ENCODE measurements around the gene IRF3.
"Not testable (repeated sequence)": the region's sequence is repeated elsewhere in the genome, so short reads cannot be mapped to it uniquely, and the experiment has no call there.

The IRF3 gene

GRCh38 chr19:49629659-49630058 is 36.0 kb downstream of the IRF3 start:
- Histone ChIP-seq H3K9me3 (ENCODE audit: control insufficient read depth in 5 of 5, low read length in 5 of 5) (no peaks in the 10 kb centered on the region), H3K9ac (ENCODE audit: low read length in 5 of 5) (no peak overlapping the region), H3K36me3 (ENCODE audit: control insufficient read depth in 5 of 5, insufficient read depth in 5 of 5, low read length in 5 of 5) (peaks cover 0 to 24% (median 19%) of the 10 kb centered on the region in 5 donors), H3K4me3 (ENCODE audit: low read depth in 1 of 5, low read length in 5 of 5) (no peak overlapping the region), H3K4me1 (ENCODE audit: control insufficient read depth in 5 of 5, insufficient read depth in 5 of 5, low read length in 5 of 5) (peaks cover 7 to 29% (median 21%) of the 10 kb centered on the region in 5 donors), H3K27ac (ENCODE audit: low read depth, low read length) (no peak overlapping the region), H3K27me3 (ENCODE audit: control insufficient read depth in 5 of 5, insufficient read depth in 4 of 5, low read length in 5 of 5) (no peaks in the 10 kb centered on the region)

DNA sequence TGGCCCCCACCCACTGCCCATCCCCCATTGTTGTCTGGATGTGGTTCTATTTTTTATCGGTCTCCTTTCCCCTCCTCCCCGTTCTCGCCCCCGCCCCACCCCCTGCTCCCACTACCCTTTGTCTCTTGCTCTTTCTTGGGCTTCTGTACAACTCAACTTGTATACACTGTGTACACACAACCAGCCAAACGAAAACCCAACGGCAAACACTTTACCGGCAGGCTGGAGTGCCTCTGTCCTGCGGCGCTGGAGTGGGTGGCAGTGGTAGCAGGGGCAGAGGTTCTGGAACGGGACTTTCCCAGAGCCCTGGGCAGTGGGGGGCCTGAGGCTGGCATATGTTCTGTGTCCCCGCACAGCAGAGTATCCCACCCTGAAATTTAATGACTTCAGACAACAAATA is 39.4 kb downstream of the IRF3 start:
- Histone ChIP-seq H3K9ac (ENCODE audit: low read length in 5 of 5) (no peak overlapping the region), H3K36me3 (ENCODE audit: control insufficient read depth in 5 of 5, insufficient read depth in 5 of 5, low read length in 5 of 5) (peaks cover 0 to 38% (median 29%) of the 10 kb centered on the region in 5 donors), H3K9me3 (ENCODE audit: control insufficient read depth in 5 of 5, low read length in 5 of 5) (no peaks in the 10 kb centered on the region), H3K4me1 (ENCODE audit: control insufficient read depth in 5 of 5, insufficient read depth in 5 of 5, low read length in 5 of 5) (peaks cover 6 to 23% (median 16%) of the 10 kb centered on the region in 5 donors), H3K27me3 (ENCODE audit: control insufficient read depth in 5 of 5, insufficient read depth in 4 of 5, low read length in 5 of 5) (no peaks in the 10 kb centered on the region), H3K4me3 (ENCODE audit: low read depth in 1 of 5, low read length in 5 of 5) (no peak overlapping the region), H3K27ac (ENCODE audit: low read depth, low read length) (no peak overlapping the region)

DNA sequence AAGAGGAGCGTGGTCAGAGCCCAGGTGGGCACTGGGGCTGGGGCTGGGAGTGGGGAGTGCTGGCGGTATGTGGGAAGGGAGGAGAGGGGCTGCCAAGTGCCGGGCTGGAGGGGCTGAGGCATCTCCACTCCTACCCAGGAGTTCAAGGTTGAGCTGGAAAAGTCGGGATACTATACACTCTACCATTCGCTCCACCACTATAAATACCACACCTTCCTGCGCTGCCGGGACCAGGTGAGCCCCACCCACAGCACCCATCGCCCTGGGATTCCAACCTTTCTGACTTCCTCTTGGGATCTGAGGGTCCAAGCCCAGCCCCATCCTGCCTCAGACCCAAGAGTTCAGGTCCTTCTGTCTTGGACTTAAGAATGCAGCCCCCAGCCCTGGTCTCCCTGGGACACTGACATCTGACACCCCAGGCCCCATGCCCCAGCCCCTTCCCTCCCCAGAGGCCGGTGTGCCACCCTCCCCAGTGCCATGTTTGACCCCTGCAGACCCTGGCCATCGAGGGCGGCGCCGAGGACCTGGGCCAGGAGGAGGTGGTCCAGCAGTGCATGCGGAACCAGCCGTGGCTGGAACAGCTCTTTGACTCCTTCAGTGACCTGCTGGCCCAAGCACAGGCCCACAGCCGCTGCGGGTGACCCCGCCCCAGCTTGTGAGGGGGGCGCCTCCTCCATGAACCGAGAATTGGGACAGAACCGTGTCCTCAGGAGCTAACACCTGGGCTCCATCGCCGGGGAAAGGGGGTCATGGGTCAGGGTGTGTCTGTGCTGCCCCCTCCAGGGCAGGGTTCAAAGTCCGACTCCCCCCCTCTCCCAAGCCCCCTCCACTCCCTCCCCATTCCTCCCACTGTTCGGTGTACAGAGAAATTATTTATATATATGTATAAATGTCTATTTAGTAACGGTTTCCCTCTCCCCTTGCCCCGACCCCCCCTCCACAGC is 40.4 kb downstream of the IRF3 start:
- Histone ChIP-seq H3K27me3 (ENCODE audit: control insufficient read depth in 5 of 5, insufficient read depth in 4 of 5, low read length in 5 of 5) (no peaks in the 10 kb centered on the region), H3K9ac (ENCODE audit: low read length in 5 of 5) (no peak overlapping the region), H3K4me3 (ENCODE audit: low read depth in 1 of 5, low read length in 5 of 5) (no peak overlapping the region), H3K27ac (ENCODE audit: low read depth, low read length) (no peak overlapping the region), H3K9me3 (ENCODE audit: control insufficient read depth in 5 of 5, low read length in 5 of 5) (no peaks in the 10 kb centered on the region), H3K4me1 (ENCODE audit: control insufficient read depth in 5 of 5, insufficient read depth in 5 of 5, low read length in 5 of 5) (peaks cover 0 to 16% (median 9%) of the 10 kb centered on the region in 5 donors), H3K36me3 (ENCODE audit: control insufficient read depth in 5 of 5, insufficient read depth in 5 of 5, low read length in 5 of 5) (peaks cover 0 to 44% (median 30%) of the 10 kb centered on the region in 5 donors)

GRCh38 chr19:49617860-49618259 is 47.8 kb downstream of the IRF3 start:
- not testable (repeated sequence) for H3K4me3 ChIP-seq (ENCODE audit: low read depth in 1 of 5, low read length in 5 of 5); H3K9me3 ChIP-seq (ENCODE audit: control insufficient read depth in 5 of 5, low read length in 5 of 5); H3K27me3 ChIP-seq (ENCODE audit: control insufficient read depth in 5 of 5, insufficient read depth in 4 of 5, low read length in 5 of 5); H3K27ac ChIP-seq (ENCODE audit: low read depth, low read length); H3K9ac ChIP-seq (ENCODE audit: low read length in 5 of 5)
- peaks cover 0 to 29% (median 16%) of the 10 kb centered on the region in 5 donors for H3K4me1 ChIP-seq (ENCODE audit: control insufficient read depth in 5 of 5, insufficient read depth in 5 of 5, low read length in 5 of 5)
- H3K36me3 ChIP-seq (ENCODE audit: control insufficient read depth in 5 of 5, insufficient read depth in 5 of 5, low read length in 5 of 5): peaks cover 0 to 67% (median 47%) of the 10 kb centered on the region in 5 donors

DNA sequence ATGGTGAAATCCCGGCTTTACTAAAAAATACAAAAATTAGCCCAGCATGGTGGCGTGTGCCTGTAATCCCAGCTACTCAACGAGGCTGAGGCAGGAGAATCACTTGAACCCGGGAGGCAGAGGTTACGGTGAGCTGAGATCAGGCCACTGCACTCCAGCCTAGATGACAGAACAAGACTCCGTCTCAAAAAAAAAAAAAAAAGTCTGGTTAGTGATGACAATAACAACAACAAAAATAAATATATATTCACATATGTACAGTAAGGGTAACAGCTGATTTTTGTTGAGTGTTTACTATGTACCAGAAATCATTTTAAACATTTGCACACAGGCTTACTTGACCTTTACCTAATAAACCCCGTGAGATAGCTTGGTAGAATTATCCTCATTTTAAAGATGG is 48.7 kb downstream of the IRF3 start:
- Histone ChIP-seq H3K27me3 (ENCODE audit: control insufficient read depth in 5 of 5, insufficient read depth in 4 of 5, low read length in 5 of 5) (no peaks in the 10 kb centered on the region), H3K9me3 (ENCODE audit: control insufficient read depth in 5 of 5, low read length in 5 of 5) (no peaks in the 10 kb centered on the region), H3K9ac (ENCODE audit: low read length in 5 of 5) (no peak overlapping the region), H3K4me1 (ENCODE audit: control insufficient read depth in 5 of 5, insufficient read depth in 5 of 5, low read length in 5 of 5) (peaks cover 0 to 32% (median 23%) of the 10 kb centered on the region in 5 donors), H3K36me3 (ENCODE audit: control insufficient read depth in 5 of 5, insufficient read depth in 5 of 5, low read length in 5 of 5) (peaks cover 0 to 68% (median 46%) of the 10 kb centered on the region in 5 donors), H3K4me3 (ENCODE audit: low read depth in 1 of 5, low read length in 5 of 5) (no peak overlapping the region), H3K27ac (ENCODE audit: low read depth, low read length) (no peak overlapping the region)

DNA sequence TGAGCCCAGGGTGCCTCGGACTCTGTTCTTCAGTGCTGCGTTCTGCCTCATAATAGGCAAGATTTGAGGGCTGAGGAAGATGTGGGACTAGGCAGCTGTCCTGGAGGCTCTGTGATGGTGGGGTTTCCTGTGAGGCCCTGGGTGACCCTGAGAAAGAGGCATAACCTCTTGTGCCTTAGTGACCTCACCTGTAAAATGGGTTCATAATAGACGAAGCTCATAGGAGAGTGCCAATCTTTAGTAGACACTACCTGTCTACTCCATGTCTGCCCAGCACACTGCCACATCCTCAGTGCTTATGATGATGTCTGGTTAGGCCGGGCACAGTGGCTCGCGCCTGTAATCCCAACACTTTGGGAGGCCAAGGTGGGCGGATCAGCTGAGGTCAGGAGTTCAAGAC is 49.1 kb downstream of the IRF3 start:
- Histone ChIP-seq H3K27me3 (ENCODE audit: control insufficient read depth in 5 of 5, insufficient read depth in 4 of 5, low read length in 5 of 5) (no peaks in the 10 kb centered on the region), H3K4me1 (ENCODE audit: control insufficient read depth in 5 of 5, insufficient read depth in 5 of 5, low read length in 5 of 5) (peaks cover 0 to 28% (median 24%) of the 10 kb centered on the region in 5 donors), H3K36me3 (ENCODE audit: control insufficient read depth in 5 of 5, insufficient read depth in 5 of 5, low read length in 5 of 5) (peaks cover 0 to 64% (median 42%) of the 10 kb centered on the region in 5 donors)

GRCh38 chr19:49615861-49616260 is 49.8 kb downstream of the IRF3 start:
- Histone ChIP-seq H3K4me3 (ENCODE audit: low read depth in 1 of 5, low read length in 5 of 5) (no peak overlapping the region), H3K27ac (ENCODE audit: low read depth, low read length) (no peak overlapping the region), H3K36me3 (ENCODE audit: control insufficient read depth in 5 of 5, insufficient read depth in 5 of 5, low read length in 5 of 5) (peaks cover 0 to 60% (median 42%) of the 10 kb centered on the region in 5 donors), H3K27me3 (ENCODE audit: control insufficient read depth in 5 of 5, insufficient read depth in 4 of 5, low read length in 5 of 5) (no peaks in the 10 kb centered on the region), H3K9ac (ENCODE audit: low read length in 5 of 5) (no peak overlapping the region), H3K4me1 (ENCODE audit: control insufficient read depth in 5 of 5, insufficient read depth in 5 of 5, low read length in 5 of 5) (peaks cover 0 to 25% (median 24%) of the 10 kb centered on the region in 5 donors), H3K9me3 (ENCODE audit: control insufficient read depth in 5 of 5, low read length in 5 of 5) (no peaks in the 10 kb centered on the region)

More for the DNA sequence above, 49.1 kb downstream of the IRF3 start:
- H3K27ac ChIP-seq (ENCODE audit: low read depth, low read length): no peak overlapping the region
- no peaks in the 10 kb centered on the region for H3K9me3 ChIP-seq (ENCODE audit: control insufficient read depth in 5 of 5, low read length in 5 of 5)
- no peak overlapping the region for H3K9ac ChIP-seq (ENCODE audit: low read length in 5 of 5)
- no peak overlapping the region for H3K4me3 ChIP-seq (ENCODE audit: low read depth in 1 of 5, low read length in 5 of 5)

GRCh38 chr19:49614096-49614833 is 51.4 kb downstream of the IRF3 start:
- Histone ChIP-seq H3K4me3 (ENCODE audit: low read depth in 1 of 5, low read length in 5 of 5) (peak overlapping the region in 1 of 5 donors; percentile 22), H3K36me3 (ENCODE audit: control insufficient read depth in 5 of 5, insufficient read depth in 5 of 5, low read length in 5 of 5) (peaks cover 0 to 61% (median 44%) of the 10 kb centered on the region in 5 donors), H3K9ac (ENCODE audit: low read length in 5 of 5) (peak overlapping the region in 2 of 5 donors; percentile 5 to 30), H3K27ac (ENCODE audit: low read depth, low read length) (peak overlapping the region; percentile 68), H3K27me3 (ENCODE audit: control insufficient read depth in 5 of 5, insufficient read depth in 4 of 5, low read length in 5 of 5) (no peaks in the 10 kb centered on the region), H3K4me1 (ENCODE audit: control insufficient read depth in 5 of 5, insufficient read depth in 5 of 5, low read length in 5 of 5) (peaks cover 0 to 28% (median 25%) of the 10 kb centered on the region in 5 donors), H3K9me3 (ENCODE audit: control insufficient read depth in 5 of 5, low read length in 5 of 5) (no peaks in the 10 kb centered on the region)

GRCh38 chr19:49613374-49613773 is 52.3 kb downstream of the IRF3 start:
- H3K9me3 ChIP-seq (ENCODE audit: control insufficient read depth in 5 of 5, low read length in 5 of 5): no peaks in the 10 kb centered on the region
- peak overlapping the region; percentile 68 for H3K27ac ChIP-seq (ENCODE audit: low read depth, low read length)
- H3K4me3 ChIP-seq (ENCODE audit: low read depth in 1 of 5, low read length in 5 of 5): no peak overlapping the region
- no peaks in the 10 kb centered on the region for H3K27me3 ChIP-seq (ENCODE audit: control insufficient read depth in 5 of 5, insufficient read depth in 4 of 5, low read length in 5 of 5)
- H3K9ac ChIP-seq (ENCODE audit: low read length in 5 of 5): no peak overlapping the region
- H3K36me3 ChIP-seq (ENCODE audit: control insufficient read depth in 5 of 5, insufficient read depth in 5 of 5, low read length in 5 of 5): peaks cover 0 to 61% (median 39%) of the 10 kb centered on the region in 5 donors
- H3K4me1 ChIP-seq (ENCODE audit: control insufficient read depth in 5 of 5, insufficient read depth in 5 of 5, low read length in 5 of 5): peaks cover 0 to 35% (median 34%) of the 10 kb centered on the region in 5 donors
